ENCODE measurements around the gene MAML3.

The MAML3 gene

DNA sequence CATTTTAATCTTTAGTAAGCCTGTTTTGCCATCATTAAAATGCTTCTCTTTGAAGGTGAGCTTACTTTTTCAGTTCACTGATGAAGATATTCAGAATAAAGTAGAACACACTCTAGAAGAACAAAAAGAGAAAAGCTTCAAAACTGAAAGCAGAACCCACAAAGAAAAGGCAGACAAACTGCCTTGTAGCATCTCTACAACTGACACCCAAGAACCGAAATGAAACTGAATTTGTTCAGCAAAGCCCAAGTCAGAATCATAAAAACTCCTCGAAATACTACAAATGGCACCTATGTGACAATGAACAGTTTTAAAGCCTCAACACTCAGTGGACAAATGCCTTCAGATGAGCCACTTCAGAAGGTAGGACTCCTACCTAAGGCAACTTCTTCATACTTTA lies 83.6 kb downstream of the MAML3 start:
- no peaks in the 10 kb centered on the region for H4K20me1 ChIP-seq (ENCODE audit: insufficient read depth, low read length)
- no peaks in the 10 kb centered on the region for H3K4me1 ChIP-seq (ENCODE audit: insufficient read depth, low read length, severe bottlenecking)
- no peak overlapping the region for H3K4me3 ChIP-seq (ENCODE audit: low read depth, low read length, poor library complexity, severe bottlenecking)
- no peak overlapping the region for H3K4me2 ChIP-seq (ENCODE audit: low read length)
- no peaks in the 10 kb centered on the region for H3K36me3 ChIP-seq (ENCODE audit: insufficient read depth, low read length)
- H3K9me3 ChIP-seq (ENCODE audit: low read length): no peaks in the 10 kb centered on the region
- H3K27ac ChIP-seq (ENCODE audit: low read depth, low read length, poor library complexity, severe bottlenecking): no peak overlapping the region
- no peak overlapping the region for H3K9ac ChIP-seq (ENCODE audit: low read length)
- H3K9me2 ChIP-seq (ENCODE audit: low read depth, low read length): no peaks in the 10 kb centered on the region
- no peaks in the 10 kb centered on the region for H3F3A ChIP-seq (ENCODE audit: insufficient read depth, low read length)
- TF ChIP-seq, protein P1, sequence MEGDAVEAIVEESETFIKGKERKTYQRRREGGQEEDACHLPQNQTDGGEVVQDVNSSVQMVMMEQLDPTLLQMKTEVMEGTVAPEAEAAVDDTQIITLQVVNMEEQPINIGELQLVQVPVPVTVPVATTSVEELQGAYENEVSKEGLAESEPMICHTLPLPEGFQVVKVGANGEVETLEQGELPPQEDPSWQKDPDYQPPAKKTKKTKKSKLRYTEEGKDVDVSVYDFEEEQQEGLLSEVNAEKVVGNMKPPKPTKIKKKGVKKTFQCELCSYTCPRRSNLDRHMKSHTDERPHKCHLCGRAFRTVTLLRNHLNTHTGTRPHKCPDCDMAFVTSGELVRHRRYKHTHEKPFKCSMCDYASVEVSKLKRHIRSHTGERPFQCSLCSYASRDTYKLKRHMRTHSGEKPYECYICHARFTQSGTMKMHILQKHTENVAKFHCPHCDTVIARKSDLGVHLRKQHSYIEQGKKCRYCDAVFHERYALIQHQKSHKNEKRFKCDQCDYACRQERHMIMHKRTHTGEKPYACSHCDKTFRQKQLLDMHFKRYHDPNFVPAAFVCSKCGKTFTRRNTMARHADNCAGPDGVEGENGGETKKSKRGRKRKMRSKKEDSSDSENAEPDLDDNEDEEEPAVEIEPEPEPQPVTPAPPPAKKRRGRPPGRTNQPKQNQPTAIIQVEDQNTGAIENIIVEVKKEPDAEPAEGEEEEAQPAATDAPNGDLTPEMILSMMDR (IDR thresholded peaks at IDR 0.05; ENCODE audit: low read length): no peak
- no peak for TF ChIP-seq EZH2 (IDR thresholded peaks at IDR 0.05; ENCODE audit: borderline replicate concordance, low read length)
- H3K27me3 ChIP-seq (ENCODE audit: insufficient read depth, low read length): no peaks in the 10 kb centered on the region
- no peaks in the 10 kb centered on the region for H3K79me2 ChIP-seq (ENCODE audit: insufficient read depth, low read length)
- no peak overlapping the region for H2AFZ ChIP-seq (ENCODE audit: low read length)

DNA sequence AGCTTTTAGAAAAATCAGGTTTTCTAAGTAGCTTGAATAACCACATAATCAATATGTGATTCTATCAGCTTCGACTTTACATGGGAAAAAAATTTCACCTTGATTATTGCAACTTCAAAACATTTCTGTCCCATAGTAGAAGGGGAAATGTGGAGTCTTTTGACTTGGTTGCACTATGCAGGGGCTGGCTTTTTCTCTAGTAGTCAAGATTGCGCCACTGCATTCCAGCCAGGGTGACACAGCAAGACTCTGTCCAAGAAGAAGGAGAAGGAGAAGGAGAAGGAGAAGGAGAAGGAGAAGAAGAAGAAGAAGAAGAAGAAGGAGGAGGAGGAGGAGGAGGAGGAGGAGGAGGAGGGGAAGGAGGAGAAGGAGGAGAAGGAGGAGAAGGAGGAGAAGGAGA lies 84.9 kb downstream of the MAML3 start:
- Histone ChIP-seq H3K4me1 (ENCODE audit: insufficient read depth, low read length, severe bottlenecking) (no peaks in the 10 kb centered on the region), H3K9me2 (ENCODE audit: low read depth, low read length) (no peaks in the 10 kb centered on the region), H3K27ac (ENCODE audit: low read depth, low read length, poor library complexity, severe bottlenecking) (no peak overlapping the region), H3K4me2 (ENCODE audit: low read length) (no peak overlapping the region), H2AFZ (ENCODE audit: low read length) (no peak overlapping the region), H3K4me3 (ENCODE audit: low read depth, low read length, poor library complexity, severe bottlenecking) (no peak overlapping the region), H3K9me3 (ENCODE audit: low read length) (no peaks in the 10 kb centered on the region), H4K20me1 (ENCODE audit: insufficient read depth, low read length) (no peaks in the 10 kb centered on the region), H3K36me3 (ENCODE audit: insufficient read depth, low read length) (no peaks in the 10 kb centered on the region), H3K9ac (ENCODE audit: low read length) (no peak overlapping the region), H3K79me2 (ENCODE audit: insufficient read depth, low read length) (no peaks in the 10 kb centered on the region), H3K27me3 (ENCODE audit: insufficient read depth, low read length) (no peaks in the 10 kb centered on the region), H3F3A (ENCODE audit: insufficient read depth, low read length) (no peaks in the 10 kb centered on the region)
- TF ChIP-seq EZH2 (IDR thresholded peaks at IDR 0.05; ENCODE audit: borderline replicate concordance, low read length): no peak
- TF ChIP-seq, protein P1 (IDR thresholded peaks at IDR 0.05; ENCODE audit: low read length): no peak

GRCh38 chr4:140068271-140068670 lies 85.7 kb downstream of the MAML3 start:
- no peak overlapping the region for H3K9ac ChIP-seq (ENCODE audit: low read length)
- H3K9me3 ChIP-seq (ENCODE audit: low read length): no peaks in the 10 kb centered on the region
- H3K36me3 ChIP-seq (ENCODE audit: insufficient read depth, low read length): no peaks in the 10 kb centered on the region
- no peak for TF ChIP-seq EZH2 (IDR thresholded peaks at IDR 0.05; ENCODE audit: borderline replicate concordance, low read length)
- TF ChIP-seq, protein P1 (IDR thresholded peaks at IDR 0.05; ENCODE audit: low read length): no peak
- no peaks in the 10 kb centered on the region for H4K20me1 ChIP-seq (ENCODE audit: insufficient read depth, low read length)
- H3K4me3 ChIP-seq (ENCODE audit: low read depth, low read length, poor library complexity, severe bottlenecking): no peak overlapping the region
- no peaks in the 10 kb centered on the region for H3K79me2 ChIP-seq (ENCODE audit: insufficient read depth, low read length)
- no peaks in the 10 kb centered on the region for H3K9me2 ChIP-seq (ENCODE audit: low read depth, low read length)
- H3F3A ChIP-seq (ENCODE audit: insufficient read depth, low read length): no peaks in the 10 kb centered on the region
- H3K27me3 ChIP-seq (ENCODE audit: insufficient read depth, low read length): no peaks in the 10 kb centered on the region
- H3K4me1 ChIP-seq (ENCODE audit: insufficient read depth, low read length, severe bottlenecking): no peaks in the 10 kb centered on the region
- no peak overlapping the region for H3K4me2 ChIP-seq (ENCODE audit: low read length)
- no peak overlapping the region for H3K27ac ChIP-seq (ENCODE audit: low read depth, low read length, poor library complexity, severe bottlenecking)
- no peak overlapping the region for H2AFZ ChIP-seq (ENCODE audit: low read length)
